ENCODE measurements around the gene NAV2.

NAV2 gene

DNA sequence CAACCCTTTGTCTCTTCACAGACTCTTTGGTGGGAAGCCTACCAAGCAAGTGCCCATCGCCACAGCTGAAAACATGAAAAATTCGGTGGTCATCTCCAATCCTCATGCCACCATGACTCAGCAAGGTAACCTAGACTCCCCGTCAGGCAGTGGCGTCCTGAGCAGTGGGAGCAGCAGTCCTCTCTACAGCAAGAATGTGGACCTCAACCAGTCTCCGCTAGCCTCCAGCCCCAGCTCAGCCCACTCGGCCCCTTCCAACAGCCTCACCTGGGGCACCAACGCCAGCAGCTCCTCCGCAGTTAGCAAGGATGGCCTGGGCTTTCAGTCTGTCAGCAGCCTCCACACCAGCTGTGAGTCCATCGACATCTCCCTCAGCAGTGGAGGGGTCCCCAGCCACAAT, 336.1 kb downstream of the NAV2 start:
- no peak for DNase-seq

- no peak for DNase-seq
Measured at GRCh38 chr11:20049231-20049630, 336.6 kb downstream of the NAV2 start.

DNA sequence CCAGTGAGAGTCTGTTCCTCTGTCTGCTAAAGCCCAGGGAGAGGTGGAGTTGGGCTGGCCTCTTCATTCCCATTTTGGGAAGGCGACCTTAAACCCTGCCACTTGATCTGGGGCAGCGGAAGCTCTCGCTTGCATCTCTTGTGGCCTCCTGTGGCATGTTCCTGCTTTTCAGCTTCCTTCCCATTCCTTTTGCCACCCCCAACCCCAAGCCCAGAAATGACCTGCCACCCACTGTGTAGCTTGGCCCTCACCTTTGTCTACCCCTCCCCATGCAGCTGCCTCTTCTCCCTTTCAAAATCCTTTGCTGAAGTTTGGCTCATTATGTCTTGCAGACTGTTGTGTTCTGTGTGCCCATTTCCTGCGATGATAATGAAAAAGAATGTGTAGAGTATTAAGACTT, 337.4 kb downstream of the NAV2 start:
- DNase-seq, result no peak

DNA sequence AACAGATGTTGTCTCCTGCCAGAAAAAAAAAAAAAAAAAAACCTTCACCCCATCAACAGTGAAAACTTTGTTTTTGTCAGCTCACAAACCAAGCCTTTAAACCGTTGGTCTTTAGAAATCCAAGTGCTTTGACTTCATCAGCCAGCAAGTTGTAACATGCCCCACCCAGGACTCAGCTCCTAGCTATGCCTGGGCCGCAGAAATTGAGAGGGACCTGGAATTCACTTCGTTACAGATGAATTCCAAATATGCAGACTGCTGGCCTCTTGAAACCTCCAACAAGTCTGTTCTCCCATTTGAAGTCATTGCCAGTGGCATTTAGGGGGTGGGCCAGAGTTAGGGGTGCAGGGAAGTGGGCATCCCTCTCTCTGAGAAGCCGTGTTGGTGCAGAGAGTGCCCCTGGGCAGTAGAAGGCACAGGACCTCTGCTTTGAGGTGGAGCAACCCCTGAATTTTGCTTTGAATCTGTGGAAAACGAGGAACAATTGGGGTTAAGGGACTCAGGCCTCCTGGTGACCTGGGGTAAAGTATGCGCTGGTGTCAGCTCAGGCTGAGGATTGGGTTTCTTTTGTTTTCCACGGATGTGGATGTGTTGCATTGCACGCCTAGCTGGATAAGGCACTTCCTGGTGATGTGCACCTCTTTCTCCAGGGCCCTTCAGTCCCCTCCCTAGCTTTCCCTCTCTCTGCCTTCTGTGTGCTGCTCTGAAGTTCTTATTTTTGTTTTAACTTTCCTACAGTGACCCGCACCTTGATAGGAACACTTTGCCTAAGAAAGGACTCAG, 338.1 kb downstream of the NAV2 start:
- no peak for DNase-seq

DNA sequence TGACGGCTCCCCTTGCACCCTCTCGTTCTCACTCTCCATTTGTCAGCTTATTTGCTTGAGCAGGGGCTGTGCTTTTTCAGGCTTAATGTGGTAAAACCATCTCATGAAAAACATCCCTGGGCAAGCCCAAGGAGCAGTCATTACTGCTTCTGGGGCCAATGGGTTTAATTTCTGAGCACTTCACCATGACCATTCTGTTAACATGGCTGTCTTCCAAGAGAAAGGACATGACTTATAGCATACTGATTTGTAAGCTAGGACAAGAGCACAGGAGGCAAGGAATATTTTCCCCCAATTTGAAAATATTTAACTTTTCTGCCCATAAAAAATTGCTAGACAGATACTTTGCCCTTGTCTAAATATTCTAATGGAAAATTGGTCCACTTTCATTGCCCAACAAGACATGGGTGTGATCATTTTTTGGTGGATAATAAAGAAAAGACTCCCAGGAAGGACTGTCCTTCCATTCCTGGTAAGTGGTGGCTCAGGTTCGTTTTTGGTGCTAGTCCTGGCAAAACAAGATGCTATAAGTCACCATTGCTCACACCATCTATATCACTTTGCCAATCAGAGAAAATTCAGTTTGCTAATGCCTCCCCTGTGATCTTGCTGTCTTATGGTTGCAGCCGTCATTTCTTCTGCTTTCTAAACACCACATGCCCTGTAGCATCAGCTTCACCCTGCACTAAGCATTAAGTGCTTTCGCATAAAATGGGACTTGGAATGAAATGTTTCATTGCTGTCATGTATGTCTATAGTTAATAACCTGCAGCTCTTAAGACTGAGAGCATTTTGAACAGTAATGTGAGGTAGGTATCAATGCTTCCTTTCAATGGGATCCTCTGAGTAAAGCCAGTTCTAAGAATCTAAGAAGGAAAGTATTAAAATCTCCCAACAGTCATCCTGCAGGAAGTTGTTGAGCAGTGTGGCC, 339.1 kb downstream of the NAV2 start:
- DNase-seq, result no peak

DNA sequence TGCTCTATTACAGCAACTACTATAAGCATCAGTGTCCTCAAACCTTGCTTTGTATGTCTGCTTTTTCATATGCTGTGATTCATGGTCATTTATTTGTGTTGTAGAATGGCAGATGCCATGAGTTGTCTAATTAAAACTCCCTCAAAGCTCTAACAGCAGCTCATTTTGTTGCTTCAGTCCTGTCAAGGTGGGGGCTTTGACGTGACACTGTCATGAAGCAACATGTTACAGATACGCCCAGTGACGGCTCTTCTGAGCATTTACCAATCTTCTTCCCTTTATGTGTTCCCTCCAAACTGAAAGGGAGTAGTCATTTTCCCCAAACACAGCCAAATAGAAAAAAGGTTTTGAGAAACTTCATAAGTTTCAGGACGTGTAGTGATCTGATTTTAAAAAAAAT, 340.9 kb downstream of the NAV2 start:
- no peak for DNase-seq

- no peak for DNase-seq
Measured at GRCh38 chr11:20054584-20054983, 341.9 kb downstream of the NAV2 start.

GRCh38 chr11:20055312-20055711, 342.7 kb downstream of the NAV2 start:
- no peak for DNase-seq

DNA sequence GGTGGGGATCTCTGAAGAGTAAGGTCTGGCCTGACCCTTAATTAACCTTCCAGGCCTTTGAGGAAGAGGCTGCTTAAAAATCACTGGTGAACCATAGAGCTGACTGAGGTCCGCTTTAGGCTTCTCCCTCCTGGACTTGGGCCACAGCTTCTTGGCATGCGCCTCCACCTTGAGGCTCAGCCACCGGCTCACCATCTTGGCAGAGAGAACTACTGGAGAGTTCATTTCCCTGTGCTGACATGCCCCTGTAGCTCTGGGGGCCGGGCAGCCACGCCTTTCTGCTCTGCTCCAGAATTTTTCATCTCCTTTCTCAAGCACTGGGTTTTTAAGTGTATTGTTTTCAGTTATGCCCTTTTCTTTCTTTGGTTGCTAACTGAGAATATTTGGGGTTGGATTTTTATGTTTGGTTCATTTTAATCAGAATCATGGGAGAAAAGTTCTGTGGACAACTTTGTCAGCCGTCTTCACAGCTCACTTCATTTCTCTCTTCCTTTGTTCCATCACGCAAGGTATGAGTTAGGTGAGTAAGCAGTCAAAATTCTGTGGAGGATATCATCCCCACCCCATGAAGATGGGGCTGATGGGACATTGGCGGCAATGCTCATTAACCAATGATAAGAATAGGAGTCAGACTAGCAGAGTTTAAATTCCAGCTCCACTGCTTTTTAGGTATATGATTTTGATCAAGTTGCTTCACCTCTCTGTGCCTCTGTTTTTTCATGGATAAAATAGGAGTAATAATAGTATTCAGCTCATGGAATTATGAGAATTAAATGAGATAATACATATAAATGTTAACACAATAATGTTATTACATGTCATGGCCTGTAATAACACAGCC, 343.7 kb downstream of the NAV2 start:
- DNase-seq, result no peak

DNA sequence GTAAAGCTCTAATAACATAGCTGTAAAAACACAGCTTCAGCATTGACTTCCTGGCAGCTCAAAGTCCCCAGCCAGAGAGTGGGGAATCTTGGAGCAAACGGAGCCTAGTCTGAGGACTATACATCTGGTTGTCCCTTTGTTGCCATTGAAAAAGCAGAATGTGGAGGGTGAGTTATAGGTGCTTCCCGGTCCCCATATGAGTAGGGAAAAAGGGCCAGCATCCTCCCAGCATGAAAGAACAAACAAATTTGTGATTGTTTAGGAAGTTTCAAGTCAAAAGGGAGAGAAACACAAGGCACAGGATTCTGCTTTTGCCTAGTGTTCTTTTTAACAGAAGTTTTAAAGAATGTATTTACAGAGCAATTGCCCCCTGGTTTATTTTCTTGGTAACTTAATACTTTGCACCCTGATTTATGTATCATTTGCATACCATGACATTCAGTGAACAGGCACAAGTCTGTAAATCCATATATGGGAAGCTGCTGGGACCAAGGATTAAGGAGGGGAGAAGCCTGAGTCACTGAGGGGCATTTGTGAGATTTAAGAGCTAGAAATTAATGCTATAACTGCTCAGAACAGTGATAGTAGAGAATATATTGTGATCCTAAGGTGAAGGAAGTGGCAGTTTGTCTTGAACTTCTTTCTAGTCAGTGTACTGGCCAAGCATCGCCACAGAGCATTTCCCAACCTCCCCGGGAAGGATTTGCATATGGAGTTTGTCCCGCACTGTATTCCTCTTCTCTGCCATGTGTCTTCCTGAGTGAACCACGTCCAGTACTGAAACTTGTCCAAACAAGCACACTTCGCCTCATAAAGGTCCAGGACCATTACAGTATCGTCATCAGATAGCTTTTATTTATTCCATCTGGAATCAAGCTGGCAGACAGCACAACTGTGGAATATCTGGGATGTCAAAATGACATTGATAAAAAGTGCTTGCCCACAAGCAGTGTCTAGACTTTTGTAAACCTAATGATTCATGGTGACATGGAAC, 344.6 kb downstream of the NAV2 start:
- no peak for DNase-seq

DNA sequence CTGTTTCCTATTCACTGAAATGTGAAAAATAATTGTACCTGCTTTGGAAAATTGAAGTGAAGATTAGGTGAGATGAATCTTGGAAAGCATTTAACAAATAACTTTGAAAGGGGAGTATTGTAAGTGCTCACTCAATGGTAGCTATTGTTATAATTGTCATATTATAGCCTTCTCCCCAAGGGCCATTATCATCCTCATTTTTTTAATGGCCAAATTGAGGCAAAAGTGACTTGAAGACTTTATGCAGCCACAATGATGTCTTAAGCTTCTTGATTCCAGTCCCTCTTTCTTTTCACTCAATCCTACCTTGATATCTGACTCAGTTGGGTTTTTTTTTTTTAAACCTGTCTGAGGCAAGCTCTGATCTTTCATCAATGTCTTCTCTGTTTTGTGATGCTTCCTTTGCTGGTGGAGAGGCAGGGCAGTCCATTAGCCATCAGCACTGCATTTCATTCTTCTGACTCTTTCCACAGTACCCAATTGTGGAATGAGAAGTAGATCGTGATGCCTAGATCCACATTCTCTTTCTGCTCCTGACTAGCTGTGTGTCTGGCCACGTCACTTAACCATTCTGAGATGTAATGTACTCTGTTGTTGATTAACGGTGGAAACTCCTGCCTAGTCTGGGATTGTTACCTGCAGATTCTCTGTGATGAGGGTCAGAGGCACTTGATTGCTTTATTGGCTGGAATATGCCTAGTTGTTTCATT, 346.3 kb downstream of the NAV2 start:
- DNase-seq, result no peak

GRCh38 chr11:20059587-20060021, 347.0 kb downstream of the NAV2 start:
- DNase-seq, result no peak

GRCh38 chr11:20060181-20060580, 347.5 kb downstream of the NAV2 start:
- no peak for DNase-seq

DNA sequence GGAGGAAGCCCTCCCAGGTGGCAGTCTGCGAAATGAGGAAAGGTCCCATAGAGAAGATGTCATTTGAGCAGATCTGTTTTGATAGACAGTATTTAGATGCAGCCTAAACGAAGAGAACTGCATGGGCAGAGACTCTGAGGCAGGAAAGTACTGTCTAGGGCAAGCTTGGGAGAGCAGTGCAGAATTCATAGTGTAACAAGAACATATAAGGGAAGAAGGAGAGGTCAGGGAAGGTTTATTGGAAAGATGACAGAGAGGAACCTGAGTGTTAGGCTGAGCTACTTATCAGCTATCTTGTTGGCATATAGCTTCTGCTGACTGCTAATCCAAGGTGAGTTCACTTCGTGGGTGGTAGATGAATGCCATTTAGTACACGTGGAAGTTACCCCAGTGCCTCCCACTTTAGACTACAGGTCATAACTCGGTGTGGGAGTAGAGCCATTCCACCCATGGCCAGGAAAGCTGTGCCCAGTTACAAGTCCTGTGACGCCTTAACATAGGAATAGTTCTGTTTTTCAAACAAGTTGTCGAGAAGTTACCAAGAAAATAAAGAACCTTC, 348.1 kb downstream of the NAV2 start:
- no peak for DNase-seq

DNA sequence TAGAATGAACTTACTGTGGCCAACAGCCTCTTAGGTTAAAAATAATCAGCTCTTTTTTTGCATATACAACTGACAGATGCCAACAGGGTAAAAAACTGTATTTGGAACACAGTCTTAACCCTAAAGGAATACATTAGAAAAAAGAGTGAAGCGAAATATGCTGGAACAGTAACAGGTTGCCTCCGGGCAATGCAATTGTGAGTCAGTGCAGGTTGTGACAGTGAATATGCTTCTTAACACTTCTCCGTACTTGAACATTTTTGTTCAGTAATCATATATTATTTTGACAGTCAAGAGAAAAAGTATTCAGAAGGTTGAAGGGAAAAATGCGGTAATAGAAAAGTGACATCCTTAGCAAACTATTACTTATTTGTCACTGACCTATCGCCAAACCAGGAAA, 349.1 kb downstream of the NAV2 start:
- no peak for DNase-seq

GRCh38 chr11:20064961-20065405, 352.3 kb downstream of the NAV2 start:
- DNase-seq, result no peak

DNA sequence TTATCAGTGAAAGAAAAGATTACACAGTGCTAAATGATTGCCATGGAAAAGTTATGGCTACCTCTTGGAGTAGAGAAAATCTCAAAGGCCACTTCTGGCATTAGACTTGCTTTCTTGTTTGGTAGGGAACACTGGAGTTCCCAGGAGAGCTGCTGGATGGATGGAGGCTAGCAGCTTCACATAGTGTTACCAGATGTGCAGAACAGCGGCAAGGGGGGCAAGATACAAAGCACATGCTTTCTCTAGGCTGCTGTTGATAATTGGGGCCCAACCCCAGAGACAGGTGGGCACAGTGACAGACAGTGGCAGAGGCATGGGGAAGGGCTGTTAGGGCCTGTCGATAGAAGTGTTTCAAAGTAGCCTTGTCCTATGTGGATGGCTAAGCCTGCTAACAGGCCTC, 352.8 kb downstream of the NAV2 start:
- DNase-seq, result no peak

DNA sequence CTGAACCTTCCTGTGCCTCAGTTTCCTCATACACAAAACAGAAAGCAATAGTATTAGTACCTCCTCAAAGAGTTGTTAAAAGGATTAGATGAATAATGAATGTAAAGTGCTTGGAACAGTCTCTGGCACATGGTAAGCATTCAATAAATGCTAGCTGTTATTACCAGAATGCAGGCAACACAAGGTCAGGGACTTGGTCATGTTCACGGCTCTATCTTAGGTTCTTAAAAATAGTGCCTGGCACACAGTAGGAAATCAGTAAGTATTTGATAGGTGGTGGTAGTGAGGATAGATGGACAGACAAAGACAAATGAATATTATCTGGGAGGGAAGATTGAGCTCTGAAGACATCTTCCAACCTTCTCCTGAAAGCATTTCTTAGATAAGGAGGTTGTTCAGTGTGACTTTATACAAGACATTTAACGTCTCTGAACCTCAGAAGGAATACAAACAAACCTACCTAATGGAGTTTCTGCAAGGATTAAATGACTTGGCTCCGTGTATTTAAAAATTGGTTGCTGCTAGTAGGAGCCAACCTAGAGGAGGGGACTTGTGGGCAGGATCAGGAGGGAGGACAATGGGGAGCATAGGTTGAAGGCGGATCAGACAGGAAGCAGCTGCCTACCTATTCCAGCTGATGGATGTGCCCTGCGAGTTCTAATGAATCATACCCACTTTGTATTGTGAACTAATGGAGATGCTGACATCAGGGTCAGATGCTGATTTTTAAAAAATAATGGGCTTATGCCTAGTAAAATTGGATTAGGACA, 353.6 kb downstream of the NAV2 start:
- no peak for DNase-seq

DNA sequence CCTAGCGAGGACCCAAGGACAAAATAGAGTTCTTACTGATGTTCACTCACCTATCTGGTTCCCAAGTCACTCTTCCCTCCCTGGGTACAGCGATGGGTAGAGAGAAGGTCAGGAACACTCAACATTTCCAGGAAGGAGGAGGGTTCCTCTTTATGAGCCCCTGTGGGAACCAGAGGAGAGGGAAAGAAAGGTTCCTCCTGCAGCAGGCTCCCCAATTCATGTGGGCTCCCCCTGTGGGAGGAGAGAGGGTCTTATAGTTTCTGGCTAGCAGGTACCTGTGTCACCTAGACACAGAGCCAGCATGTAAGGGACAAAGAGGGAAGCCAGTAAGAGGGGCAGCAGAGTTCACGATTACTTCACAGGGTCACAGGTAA, 354.1 kb downstream of the NAV2 start:
- DNase-seq, result no peak

- no peak for DNase-seq
Measured at GRCh38 chr11:20067665-20068064, 355.0 kb downstream of the NAV2 start.
